Measurements from ENCODE around the gene TENT4B. TPM values are rescaled to one million over a fixed set of nuclear protein-coding genes. Genes with fewer than 3 reads are reported as not detected.
A peak's percentile ranks its signal among the peaks of the same experiment; 100 is the strongest.

The TENT4B gene
- total RNA-seq, 6 donors from 2014 or later = 7.2 to 19.2 (median 10.6) TPM

DNA sequence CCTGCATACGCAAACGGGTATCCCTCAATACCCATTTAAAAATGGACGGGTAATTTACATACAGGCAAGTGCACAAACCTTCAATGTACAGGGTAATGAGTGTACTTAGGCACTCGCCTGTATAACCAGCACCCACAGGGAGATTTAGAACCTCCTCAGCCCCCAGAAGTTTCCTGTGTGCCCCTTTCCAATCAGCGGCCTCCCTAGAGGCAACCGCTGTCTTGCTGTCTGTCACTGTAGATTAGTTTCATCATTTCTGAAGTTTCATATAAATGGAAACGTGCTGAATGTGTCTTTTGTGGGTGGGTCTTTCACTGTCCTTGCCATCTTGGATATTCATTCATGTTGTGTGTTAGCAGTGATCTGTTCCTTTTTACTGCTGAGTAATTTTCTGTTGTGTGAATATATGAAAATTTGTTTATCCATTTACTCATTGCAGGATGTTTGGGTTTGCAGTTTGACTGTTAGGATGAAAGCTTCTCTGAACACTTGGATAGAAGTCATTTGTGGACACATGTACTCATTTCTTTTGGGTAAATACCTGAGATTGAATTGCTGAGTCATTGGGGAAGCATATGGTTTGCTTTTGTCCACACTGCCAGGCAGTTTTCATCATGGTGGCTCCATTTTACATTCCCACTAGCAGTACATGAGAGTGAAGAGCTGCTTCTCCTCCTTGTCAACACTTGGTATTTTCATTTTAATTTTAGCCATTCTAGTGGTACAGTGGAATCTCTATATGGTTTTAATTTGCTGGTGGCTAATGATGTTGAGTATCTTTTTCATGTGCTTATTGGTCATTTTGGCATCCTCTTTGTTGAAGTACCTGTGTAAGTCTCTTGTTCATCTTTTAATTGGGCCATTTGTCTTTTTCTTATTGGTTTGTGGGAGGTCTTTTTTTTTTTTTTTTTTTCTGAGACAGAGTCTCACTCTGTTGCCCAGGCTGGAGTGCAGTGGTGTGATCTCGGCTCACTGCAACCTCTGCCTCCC is 111.1 kb downstream of the TENT4B start:
- Histone ChIP-seq H3K9me3 (no peaks in the 10 kb centered on the region), H3K27ac (peak overlapping the region in 1 of 4 donors; percentile 23), H3K27me3 (no peaks in the 10 kb centered on the region), H3K36me3 (no peaks in the 10 kb centered on the region), H3K4me3 (no peak overlapping the region), H3K4me1 (peaks cover 27 to 56% (median 45%) of the 10 kb centered on the region in 4 donors)
- TF ChIP-seq, protein P1, sequence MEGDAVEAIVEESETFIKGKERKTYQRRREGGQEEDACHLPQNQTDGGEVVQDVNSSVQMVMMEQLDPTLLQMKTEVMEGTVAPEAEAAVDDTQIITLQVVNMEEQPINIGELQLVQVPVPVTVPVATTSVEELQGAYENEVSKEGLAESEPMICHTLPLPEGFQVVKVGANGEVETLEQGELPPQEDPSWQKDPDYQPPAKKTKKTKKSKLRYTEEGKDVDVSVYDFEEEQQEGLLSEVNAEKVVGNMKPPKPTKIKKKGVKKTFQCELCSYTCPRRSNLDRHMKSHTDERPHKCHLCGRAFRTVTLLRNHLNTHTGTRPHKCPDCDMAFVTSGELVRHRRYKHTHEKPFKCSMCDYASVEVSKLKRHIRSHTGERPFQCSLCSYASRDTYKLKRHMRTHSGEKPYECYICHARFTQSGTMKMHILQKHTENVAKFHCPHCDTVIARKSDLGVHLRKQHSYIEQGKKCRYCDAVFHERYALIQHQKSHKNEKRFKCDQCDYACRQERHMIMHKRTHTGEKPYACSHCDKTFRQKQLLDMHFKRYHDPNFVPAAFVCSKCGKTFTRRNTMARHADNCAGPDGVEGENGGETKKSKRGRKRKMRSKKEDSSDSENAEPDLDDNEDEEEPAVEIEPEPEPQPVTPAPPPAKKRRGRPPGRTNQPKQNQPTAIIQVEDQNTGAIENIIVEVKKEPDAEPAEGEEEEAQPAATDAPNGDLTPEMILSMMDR (IDR thresholded peaks at IDR 0.05) = no peak
- TF ChIP-seq POLR2AphosphoS5 (IDR thresholded peaks at IDR 0.05) = no peak
- TF ChIP-seq EP300 (IDR thresholded peaks at IDR 0.05) = no peak
- no peak for TF ChIP-seq POLR2A (IDR thresholded peaks at IDR 0.05)
- WGBS, 2 donors = 76 to 86% methylated on average over 8 of the region's 8 CpGs
- peak in 1 of 2 donors; percentile 21 for DNase-seq
- ATAC-seq (ENCODE audit: low FRiP score in 2 of 2) = no peak

- Histone ChIP-seq H3K36me3 (no peaks in the 10 kb centered on the region), H3K27me3 (no peaks in the 10 kb centered on the region), H3K27ac (peak overlapping the region in 1 of 4 donors; percentile 81), H3K4me3 (no peak overlapping the region), H3K9me3 (no peaks in the 10 kb centered on the region), H3K4me1 (peaks cover 22 to 52% (median 40%) of the 10 kb centered on the region in 4 donors)
- DNase-seq (no peak), ATAC-seq (ENCODE audit: low FRiP score in 2 of 2) (no peak)
- no peak for TF ChIP-seq POLR2A (IDR thresholded peaks at IDR 0.05)
- TF ChIP-seq, protein P1 (IDR thresholded peaks at IDR 0.05) = peak in 2 of 6 experiments; percentile 24 to 33
- WGBS, 2 donors = 55% methylated on average over 2 of the region's 2 CpGs; no CpG with 5 or more reads in 1 of the 2 donors
Observed at GRCh38 chr16:50265260-50265659, 112.2 kb downstream of the TENT4B start.

- 82 to 88% methylated on average over 10 of the region's 10 CpGs for WGBS, 2 donors
- H3K4me3 ChIP-seq = peak overlapping the region in 2 of 4 donors; percentile 43 to 55
- H3K27me3 ChIP-seq = no peaks in the 10 kb centered on the region
- peak overlapping the region in 3 of 4 donors; percentile 74 to 86 (median 81) for H3K27ac ChIP-seq
- H3K4me1 ChIP-seq = peaks cover 22 to 58% (median 41%) of the 10 kb centered on the region in 4 donors
- DNase-seq = no peak
- no peak for ATAC-seq (ENCODE audit: low FRiP score in 2 of 2)
- H3K9me3 ChIP-seq = no peaks in the 10 kb centered on the region
- no peaks in the 10 kb centered on the region for H3K36me3 ChIP-seq
- TF ChIP-seq, protein P1 (IDR thresholded peaks at IDR 0.05) = no peak
- TF ChIP-seq POLR2AphosphoS5 (IDR thresholded peaks at IDR 0.05) (no peak), POLR2A (IDR thresholded peaks at IDR 0.05) (no peak), EP300 (IDR thresholded peaks at IDR 0.05) (no peak)
Observed at GRCh38 chr16:50265716-50266336, 112.7 kb downstream of the TENT4B start.

GRCh38 chr16:50266337-50267091 is 113.4 kb downstream of the TENT4B start, which contains the start of gene ADCY7:
TSS of gene ADCY7 (plus strand) at chr16:50266551. CDS start at chr16:50288180, 21,629 bp downstream.
- Histone ChIP-seq H3K4me3 (peak within 1 kb of the TSS in 3 of 4 donors; percentile 37 to 55 (median 43)), H3K27ac (peak within 1 kb of the TSS; percentile 54 to 86 (median 78)), H3K4me1 (peaks cover 19 to 59% (median 42%) of the 10 kb centered on the region in 4 donors), H3K9me3 (no peaks in the 10 kb centered on the region), H3K36me3 (no peaks in the 10 kb centered on the region), H3K27me3 (no peaks in the 10 kb centered on the region)
- whole genome bisulfite sequencing, 2 donors = 16 to 33% methylated on average over 13 to 25 of the region's 25 CpGs
- ATAC-seq (ENCODE audit: low FRiP score in 2 of 2) = peak; percentile 79 to 93
- TF ChIP-seq POLR2AphosphoS5 (IDR thresholded peaks at IDR 0.05) (peak in 1 of 2 donors; percentile 66), POLR2A (IDR thresholded peaks at IDR 0.05) (peak in 1 of 4 donors; percentile 53)
- TF ChIP-seq, protein P1 (IDR thresholded peaks at IDR 0.05) = no peak
- peak; percentile 88 to 93 for DNase-seq

All from upper lobe of left lung (tissue), 6 donors.